Stimulated activated naive CD8-positive, alpha-beta T cell treated with anti-CD3 and anti-CD28 coated beads, Interleukin-15, Interleukin-2, amounts not matched to agents 100 ng/mL and 50 ng/mL, for 24 hours (primary cell): ENCODE measurements around the gene OXCT1.

Experiments used
- H3K27ac Mint-ChIP-seq: one replicate; pipeline ENCODE4 v1.8.0; 2021; ENCODE audit warnings: mild to moderate bottlenecking, mixed read lengths
- H3K27me3 Mint-ChIP-seq: one replicate; pipeline ENCODE4 v1.8.0; 2021; ENCODE audit warnings: mixed read lengths
- H3K36me3 Mint-ChIP-seq: one replicate; pipeline ENCODE4 v1.8.0; 2021; ENCODE audit warnings: low read depth, mixed read lengths
- H3K4me1 Mint-ChIP-seq: one replicate; pipeline ENCODE4 v1.8.0; 2021; ENCODE audit warnings: low read depth, mixed read lengths
- H3K4me3 Mint-ChIP-seq: one replicate; pipeline ENCODE4 v1.8.0; 2021; ENCODE audit warnings: mild to moderate bottlenecking, mixed read lengths
- H3K9me3 Mint-ChIP-seq: one replicate; pipeline ENCODE4 v1.8.0; 2021; ENCODE audit warnings: mixed read lengths

The OXCT1 gene

GRCh38 chr5:41869724-41870626, at the start of gene OXCT1:
TSS of gene OXCT1 (minus strand) at chr5:41870425. CDS start at chr5:41870358, 67 bp downstream.
- Mint-ChIP-seq H3K4me3 (peak within 1 kb of the TSS; percentile 92), H3K4me1 (peaks cover 63% of the 10 kb centered on the region), H3K36me3 (peaks cover 24% of the 10 kb centered on the region), H3K9me3 (no peaks in the 10 kb centered on the region), H3K27ac (peak within 1 kb of the TSS; percentile 95), H3K27me3 (no peaks in the 10 kb centered on the region)

GRCh38 chr5:41918105-41918504, 47.9 kb upstream of the OXCT1 start:
- peaks cover 15% of the 10 kb centered on the region for H3K4me1 Mint-ChIP-seq
- peaks cover 68% of the 10 kb centered on the region for H3K36me3 Mint-ChIP-seq
- H3K4me3 Mint-ChIP-seq, result no peak overlapping the region
- H3K27ac Mint-ChIP-seq, result peak overlapping the region; percentile 62
- H3K27me3 Mint-ChIP-seq, result no peaks in the 10 kb centered on the region
- H3K9me3 Mint-ChIP-seq, result no peaks in the 10 kb centered on the region

GRCh38 chr5:41908374-41909079, 38.3 kb upstream of the OXCT1 start:
- Mint-ChIP-seq H3K36me3 (peaks cover 69% of the 10 kb centered on the region), H3K4me3 (no peak overlapping the region), H3K9me3 (no peaks in the 10 kb centered on the region), H3K27ac (no peak overlapping the region), H3K4me1 (peaks cover 47% of the 10 kb centered on the region), H3K27me3 (peaks cover 3% of the 10 kb centered on the region)

GRCh38 chr5:41906151-41906550, 35.9 kb upstream of the OXCT1 start:
- no peak overlapping the region for H3K27ac Mint-ChIP-seq
- no peaks in the 10 kb centered on the region for H3K9me3 Mint-ChIP-seq
- peaks cover 47% of the 10 kb centered on the region for H3K36me3 Mint-ChIP-seq
- no peak overlapping the region for H3K4me3 Mint-ChIP-seq
- H3K27me3 Mint-ChIP-seq, result peaks cover 7% of the 10 kb centered on the region
- H3K4me1 Mint-ChIP-seq, result peaks cover 55% of the 10 kb centered on the region

- peaks cover 30% of the 10 kb centered on the region for H3K36me3 Mint-ChIP-seq
- H3K4me3 Mint-ChIP-seq, result peak within 1 kb of the TSS; percentile 90
- H3K27me3 Mint-ChIP-seq, result peaks cover 15% of the 10 kb centered on the region
- H3K4me1 Mint-ChIP-seq, result peaks cover 55% of the 10 kb centered on the region
- peak within 1 kb of the TSS; percentile 94 for H3K27ac Mint-ChIP-seq
- no peaks in the 10 kb centered on the region for H3K9me3 Mint-ChIP-seq
Measured at GRCh38 chr5:41903892-41904799, 33.9 kb upstream of the OXCT1 start, which contains the start of gene RIMOC1. TSS of gene RIMOC1 (plus strand) at chr5:41904344. CDS start at chr5:41904368, 24 bp downstream.

- H3K4me1 Mint-ChIP-seq, result peaks cover 52% of the 10 kb centered on the region
- H3K9me3 Mint-ChIP-seq, result no peaks in the 10 kb centered on the region
- H3K4me3 Mint-ChIP-seq, result peak overlapping the region; percentile 90
- H3K27ac Mint-ChIP-seq, result peak overlapping the region; percentile 94
- peaks cover 24% of the 10 kb centered on the region for H3K36me3 Mint-ChIP-seq
- peaks cover 15% of the 10 kb centered on the region for H3K27me3 Mint-ChIP-seq
Measured at GRCh38 chr5:41903382-41903891, 33.2 kb upstream of the OXCT1 start.

- Mint-ChIP-seq H3K27me3 (peaks cover 45% of the 10 kb centered on the region), H3K27ac (no peak overlapping the region), H3K4me1 (peaks cover 7% of the 10 kb centered on the region), H3K9me3 (no peaks in the 10 kb centered on the region), H3K36me3 (no peaks in the 10 kb centered on the region), H3K4me3 (no peak overlapping the region)
Measured at GRCh38 chr5:41896230-41896629, 26.0 kb upstream of the OXCT1 start.

- Mint-ChIP-seq H3K36me3 (no peaks in the 10 kb centered on the region), H3K4me1 (peaks cover 10% of the 10 kb centered on the region), H3K9me3 (no peaks in the 10 kb centered on the region), H3K27ac (no peak overlapping the region), H3K27me3 (peaks cover 50% of the 10 kb centered on the region), H3K4me3 (no peak overlapping the region)
Measured at GRCh38 chr5:41893074-41893851, 23.0 kb upstream of the OXCT1 start.

- Mint-ChIP-seq H3K27me3 (peaks cover 57% of the 10 kb centered on the region), H3K27ac (no peak overlapping the region), H3K9me3 (no peaks in the 10 kb centered on the region), H3K4me1 (peaks cover 10% of the 10 kb centered on the region), H3K36me3 (no peaks in the 10 kb centered on the region), H3K4me3 (no peak overlapping the region)
Measured at GRCh38 chr5:41892031-41892430, 21.8 kb upstream of the OXCT1 start.

GRCh38 chr5:41891066-41891707, 21.0 kb upstream of the OXCT1 start:
- no peaks in the 10 kb centered on the region for H3K9me3 Mint-ChIP-seq
- peaks cover 50% of the 10 kb centered on the region for H3K27me3 Mint-ChIP-seq
- H3K4me3 Mint-ChIP-seq, result no peak overlapping the region

GRCh38 chr5:41885286-41885685, 15.1 kb upstream of the OXCT1 start:
- no peaks in the 10 kb centered on the region for H3K4me1 Mint-ChIP-seq
- H3K27ac Mint-ChIP-seq, result no peak overlapping the region
- no peaks in the 10 kb centered on the region for H3K36me3 Mint-ChIP-seq
- no peaks in the 10 kb centered on the region for H3K9me3 Mint-ChIP-seq
- no peak overlapping the region for H3K4me3 Mint-ChIP-seq
- H3K27me3 Mint-ChIP-seq, result peaks cover 40% of the 10 kb centered on the region

More at GRCh38 chr5:41891066-41891707, 21.0 kb upstream of the OXCT1 start:
- H3K4me1 Mint-ChIP-seq, result peaks cover 10% of the 10 kb centered on the region
- no peaks in the 10 kb centered on the region for H3K36me3 Mint-ChIP-seq
- no peak overlapping the region for H3K27ac Mint-ChIP-seq

GRCh38 chr5:41883936-41884335, 13.7 kb upstream of the OXCT1 start:
- no peaks in the 10 kb centered on the region for H3K36me3 Mint-ChIP-seq
- no peak overlapping the region for H3K4me3 Mint-ChIP-seq
- H3K27me3 Mint-ChIP-seq, result peaks cover 44% of the 10 kb centered on the region
- H3K9me3 Mint-ChIP-seq, result no peaks in the 10 kb centered on the region
- no peaks in the 10 kb centered on the region for H3K4me1 Mint-ChIP-seq
- H3K27ac Mint-ChIP-seq, result no peak overlapping the region

GRCh38 chr5:41883243-41883642, 13.0 kb upstream of the OXCT1 start:
- peaks cover 39% of the 10 kb centered on the region for H3K27me3 Mint-ChIP-seq
- no peak overlapping the region for H3K4me3 Mint-ChIP-seq
- no peaks in the 10 kb centered on the region for H3K4me1 Mint-ChIP-seq
- no peak overlapping the region for H3K27ac Mint-ChIP-seq
- H3K36me3 Mint-ChIP-seq, result no peaks in the 10 kb centered on the region
- no peaks in the 10 kb centered on the region for H3K9me3 Mint-ChIP-seq
